SU-DHL-6 (cell line): ENCODE measurements around the gene SPINT2.

ENCODE experiments used
- EZH2phosphoT487 ChIP-seq: fragments of 200-600 bp; sonication (generic), shearing (Covaris generic); conservative IDR thresholded peaks from 2 replicates; pipeline ENCODE4 v1.6.1; 2018; ENCODE audit warnings: mild to moderate bottlenecking, antibody characterized with exemption, low read length, moderate library complexity, mixed read lengths
- TF ChIP-seq, protein P1 (sequence below): fragments of 200-600 bp; sonication (generic); IDR thresholded peaks from one replicate; pipeline ENCODE4 v1.5.1; 2017; ENCODE audit warnings: antibody characterized with exemption, mild to moderate bottlenecking, low read length, moderate library complexity; ENCODE audit not compliant: insufficient read depth, poor library complexity, severe bottlenecking

DNA sequence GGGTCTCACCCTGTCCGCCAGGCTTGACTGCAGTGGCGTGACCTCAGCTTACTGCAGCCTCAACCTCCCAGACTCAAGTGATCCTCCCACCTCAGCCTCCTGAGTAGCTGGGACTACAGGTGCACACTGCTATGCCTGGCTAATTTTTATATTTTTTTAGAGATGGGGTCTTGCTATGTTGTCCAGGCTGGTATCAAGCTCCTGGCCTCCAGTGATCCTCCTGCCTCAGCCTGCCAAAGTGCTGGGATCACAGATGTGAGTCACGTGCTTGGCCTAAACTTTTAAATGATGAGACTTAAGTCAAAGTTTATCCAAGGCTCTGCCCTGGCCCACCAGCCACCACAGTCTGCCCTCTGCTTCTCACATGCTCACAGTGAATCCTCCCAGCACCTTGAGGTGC is 41.9 kb downstream of the SPINT2 start:
- TF ChIP-seq, protein P1, sequence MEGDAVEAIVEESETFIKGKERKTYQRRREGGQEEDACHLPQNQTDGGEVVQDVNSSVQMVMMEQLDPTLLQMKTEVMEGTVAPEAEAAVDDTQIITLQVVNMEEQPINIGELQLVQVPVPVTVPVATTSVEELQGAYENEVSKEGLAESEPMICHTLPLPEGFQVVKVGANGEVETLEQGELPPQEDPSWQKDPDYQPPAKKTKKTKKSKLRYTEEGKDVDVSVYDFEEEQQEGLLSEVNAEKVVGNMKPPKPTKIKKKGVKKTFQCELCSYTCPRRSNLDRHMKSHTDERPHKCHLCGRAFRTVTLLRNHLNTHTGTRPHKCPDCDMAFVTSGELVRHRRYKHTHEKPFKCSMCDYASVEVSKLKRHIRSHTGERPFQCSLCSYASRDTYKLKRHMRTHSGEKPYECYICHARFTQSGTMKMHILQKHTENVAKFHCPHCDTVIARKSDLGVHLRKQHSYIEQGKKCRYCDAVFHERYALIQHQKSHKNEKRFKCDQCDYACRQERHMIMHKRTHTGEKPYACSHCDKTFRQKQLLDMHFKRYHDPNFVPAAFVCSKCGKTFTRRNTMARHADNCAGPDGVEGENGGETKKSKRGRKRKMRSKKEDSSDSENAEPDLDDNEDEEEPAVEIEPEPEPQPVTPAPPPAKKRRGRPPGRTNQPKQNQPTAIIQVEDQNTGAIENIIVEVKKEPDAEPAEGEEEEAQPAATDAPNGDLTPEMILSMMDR, result no peak
- no peak for TF ChIP-seq EZH2phosphoT487
